Hepatocyte (in vitro differentiated cells): ENCODE measurements around the gene GAB1. TPM values are rescaled to one million over a fixed set of nuclear protein-coding genes. Genes with fewer than 3 reads are reported as not detected.

ENCODE experiments used
- DNase-seq: peaks from one replicate; pipeline ENCODE4 v3.0.0-alpha.2; 2016; ENCODE audit warnings: low spot score
- H2AFZ ChIP-seq: fragments of 200-600 bp; sonication (generic); 2 replicates; pipeline ENCODE4 v1.6.0; 2016; ENCODE audit warnings: antibody characterized with exemption, mild to moderate bottlenecking
- H3K27ac ChIP-seq: fragments of 200-600 bp; sonication (generic); 2 replicates; pipeline ENCODE4 v1.5.1; 2016; ENCODE audit warnings: mild to moderate bottlenecking
- H3K27me3 ChIP-seq: fragments of 200-600 bp; sonication (generic); 2 replicates; pipeline ENCODE4 v1.6.1; 2016
- H3K36me3 ChIP-seq: fragments of 200-600 bp; sonication (generic); replicated peaks from 2 replicates; pipeline ENCODE4 v1.5.1; 2016; ENCODE audit warnings: low read depth; ENCODE audit not compliant: insufficient read depth
- H3K4me1 ChIP-seq: fragments of 200-600 bp; sonication (generic); 2 replicates; pipeline ENCODE4 v1.5.1; 2016; ENCODE audit warnings: mild to moderate bottlenecking, moderate library complexity; ENCODE audit not compliant: insufficient read depth
- H3K4me2 ChIP-seq: fragments of 200-600 bp; sonication (generic); 2 replicates; pipeline ENCODE4 v1.6.0; 2016
- H3K4me3 ChIP-seq: fragments of 200-600 bp; sonication (generic); 2 replicates; pipeline ENCODE4 v1.5.1; 2016; ENCODE audit warnings: mild to moderate bottlenecking
- H3K79me2 ChIP-seq: fragments of 200-600 bp; sonication (generic); 2 replicates; pipeline ENCODE4 v1.6.0; 2017; ENCODE audit warnings: mild to moderate bottlenecking
- H3K9me2 ChIP-seq: fragments of 200-600 bp; sonication (generic); replicated peaks from 2 replicates; pipeline ENCODE4 v1.6.0; 2017; ENCODE audit warnings: mild to moderate bottlenecking; ENCODE audit not compliant: insufficient read depth
- H3K9me3 ChIP-seq: fragments of 200-600 bp; sonication (generic); 2 replicates; pipeline ENCODE4 v1.5.1; 2016; ENCODE audit warnings: low read depth, mild to moderate bottlenecking
- H4K20me1 ChIP-seq: fragments of 200-600 bp; sonication (generic); 2 replicates; pipeline ENCODE4 v1.6.0; 2016; ENCODE audit warnings: mild to moderate bottlenecking; ENCODE audit not compliant: insufficient read depth, poor library complexity, severe bottlenecking
- CTCF ChIP-seq: fragments of 200-600 bp; sonication (generic); IDR thresholded peaks from 2 replicates; pipeline ENCODE4 v1.5.1; 2016; ENCODE audit warnings: antibody characterized with exemption, mild to moderate bottlenecking; ENCODE audit not compliant: poor library complexity
- EZH2 ChIP-seq: fragments of 200-600 bp; sonication (generic); IDR thresholded peaks from 2 replicates; pipeline ENCODE4 v1.6.1; 2016; ENCODE audit warnings: antibody characterized with exemption, mild to moderate bottlenecking, borderline replicate concordance
- EZH2phosphoT487 ChIP-seq: fragments of 200-600 bp; sonication (generic); IDR thresholded peaks from one replicate; pipeline ENCODE4 v1.6.1; 2018; ENCODE audit warnings: antibody characterized with exemption, mild to moderate bottlenecking, low read depth, moderate library complexity; ENCODE audit not compliant: unreplicated experiment, severe bottlenecking
- WGBS: methylation state at CpG from one replicate; pipeline ENCODE4 v1.1.6; 2016; ENCODE audit warnings: low lambda C conversion rate; ENCODE audit errors: missing lambda C conversion rate; 5-methylcytosine and 5-hydroxymethylcytosine counted together
- polyA plus RNA-seq: library from polyadenylated mRNA; unstranded; fragments of >200 nt; fragmentation: Nextera tagmentation; extraction: Ambion mirVana; gene quantifications from 2 replicates; pipeline ENCODE4 v1.2.1, GENCODE V29; 2016
- total RNA-seq: library from RNA; depleted of rRNA; stranded (reverse); fragments of >200 nt; gene quantifications from 2 replicates; pipeline ENCODE4 v1.2.3, GENCODE V29; 2014

GAB1 gene
- total and polyA plus RNA-seq, 2 experiments from 2014 or later = 10.9 to 30.7 TPM

- Histone ChIP-seq H3K27ac (no peak overlapping the region), H3K4me1 (no peaks in the 10 kb centered on the region), H3K36me3 (no peaks in the 10 kb centered on the region), H3K4me3 (no peak overlapping the region), H4K20me1 (no peaks in the 10 kb centered on the region), H3K79me2 (peaks cover 3% of the 10 kb centered on the region), H3K9me3 (no peaks in the 10 kb centered on the region), H3K9me2 (no peaks in the 10 kb centered on the region), H2AFZ (no peak overlapping the region), H3K4me2 (no peak overlapping the region), H3K27me3 (no peaks in the 10 kb centered on the region)
- DNase-seq = no peak
- TF ChIP-seq EZH2phosphoT487 (no peak), EZH2 (no peak), CTCF (no peak)
- WGBS = 92% methylated on average over 2 of the region's 2 CpGs
These were observed 83.6 kb downstream of the GAB1 start for GRCh38 chr4:143420227-143420626.

- Histone ChIP-seq H3K36me3 (no peaks in the 10 kb centered on the region), H3K9me3 (no peaks in the 10 kb centered on the region), H3K79me2 (peaks cover 7% of the 10 kb centered on the region), H3K4me2 (no peak overlapping the region), H3K4me3 (no peak overlapping the region), H4K20me1 (no peaks in the 10 kb centered on the region), H3K4me1 (no peaks in the 10 kb centered on the region), H3K9me2 (no peaks in the 10 kb centered on the region), H3K27me3 (no peaks in the 10 kb centered on the region), H2AFZ (no peak overlapping the region), H3K27ac (no peak overlapping the region)
- no peak for TF ChIP-seq EZH2
- TF ChIP-seq EZH2phosphoT487 = no peak
- no peak for TF ChIP-seq CTCF
- DNase-seq = no peak
- 63% methylated on average over 1 of the region's 1 CpG for WGBS
These were observed 84.9 kb downstream of the GAB1 start for GRCh38 chr4:143421609-143422008.

- H3K79me2 ChIP-seq = peaks cover 10% of the 10 kb centered on the region
- H3K4me3 ChIP-seq = no peak overlapping the region
- H3K9me2 ChIP-seq = no peaks in the 10 kb centered on the region
- no peak for DNase-seq
- H3K27me3 ChIP-seq = no peaks in the 10 kb centered on the region
- no peak for TF ChIP-seq EZH2
- TF ChIP-seq EZH2phosphoT487 = no peak
- no peak for TF ChIP-seq CTCF
- H3K4me1 ChIP-seq = no peaks in the 10 kb centered on the region
- H3K9me3 ChIP-seq = no peaks in the 10 kb centered on the region
- H4K20me1 ChIP-seq = no peaks in the 10 kb centered on the region
- H3K36me3 ChIP-seq = no peaks in the 10 kb centered on the region
- no peak overlapping the region for H3K27ac ChIP-seq
- no peak overlapping the region for H2AFZ ChIP-seq
- no peak overlapping the region for H3K4me2 ChIP-seq
These were observed 87.6 kb downstream of the GAB1 start for GRCh38 chr4:143424276-143424675.
